ENCODE measurements around the gene DFFB.

- TF ChIP-seq ZBTB20 (CRISPR knock-in tag; IDR thresholded peaks at IDR 0.05; ENCODE audit: borderline replicate concordance, low read depth) (no peak), YY1 (IDR thresholded peaks at IDR 0.05; ENCODE audit: insufficient read depth, insufficient replicate concordance, low read depth, low read length) (no peak), ZBTB26 (CRISPR knock-in tag; IDR thresholded peaks at IDR 0.05; ENCODE audit: borderline replicate concordance) (no peak), HDAC1 (CRISPR knock-in tag; IDR thresholded peaks at IDR 0.05) (no peak), PITX1 (CRISPR knock-in tag; IDR thresholded peaks at IDR 0.05) (no peak), ZNF256 (CRISPR knock-in tag; conservative IDR thresholded peaks at IDR 0.05) (no peak), ZNF564 (CRISPR knock-in tag; IDR thresholded peaks at IDR 0.05) (no peak), ZNF367 (CRISPR knock-in tag; IDR thresholded peaks at IDR 0.05; ENCODE audit: borderline replicate concordance) (no peak), NR2C2 (CRISPR knock-in tag; IDR thresholded peaks at IDR 0.05; ENCODE audit: borderline replicate concordance) (no peak)
These were observed 74.0 kb downstream of the DFFB start for GRCh38 chr1:3931007-3931912.

Measured in HepG2 (cell line).